Neural cell (in vitro differentiated cells): ENCODE measurements around the gene PBRM1. TPM values are rescaled to one million over a fixed set of nuclear protein-coding genes. Genes with fewer than 3 reads are reported as not detected.

Experiments used
- H2AFZ ChIP-seq: fragments of 200-600, 300-800 bp; sonication (generic), shearing (Covaris generic); 2 replicates; pipeline ENCODE4 v1.6.0; 2014; ENCODE audit warnings: low read depth, mild to moderate bottlenecking, antibody characterized with exemption, low read length, moderate library complexity
- H3F3A ChIP-seq: fragments of 200-600 bp; shearing (Covaris generic); 2 replicates; pipeline ENCODE4 v1.6.1; 2016; ENCODE audit warnings: mild to moderate bottlenecking, moderate library complexity, mixed read lengths, antibody characterized with exemption, low read length; ENCODE audit not compliant: insufficient read depth, poor library complexity, severe bottlenecking
- H3K27ac ChIP-seq: fragments of 200-600, 300-800 bp; sonication (generic), shearing (Covaris generic); 2 replicates; pipeline ENCODE4 v1.5.1; 2014; ENCODE audit warnings: mild to moderate bottlenecking, low read length, moderate library complexity
- H3K27me3 ChIP-seq: fragments of 300-800, 200-600 bp; sonication (generic), shearing (Covaris generic); 2 replicates; pipeline ENCODE4 v1.6.0; 2014; ENCODE audit warnings: mild to moderate bottlenecking, low read depth, low read length, moderate library complexity; ENCODE audit not compliant: insufficient read depth
- H3K36me3 ChIP-seq: fragments of 300-800, 200-600 bp; sonication (generic), shearing (Covaris generic); 2 replicates; pipeline ENCODE4 v1.5.1; 2014; ENCODE audit warnings: mild to moderate bottlenecking, antibody characterized with exemption, low read length, moderate library complexity; ENCODE audit not compliant: insufficient read depth
- H3K4me2 ChIP-seq: fragments of 300-800, 200-600 bp; sonication (generic), shearing (Covaris generic); 2 replicates; pipeline ENCODE4 v1.6.0; 2014; ENCODE audit warnings: mild to moderate bottlenecking, low read length
- H3K4me3 ChIP-seq: fragments of 300-800, 200-600 bp; sonication (generic), shearing (Covaris generic); 2 replicates; pipeline ENCODE4 v1.5.1; 2014; ENCODE audit warnings: mild to moderate bottlenecking, low read length, moderate library complexity
- H3K79me2 ChIP-seq: fragments of 200-600 bp; shearing (Covaris generic); replicated peaks from 2 replicates; pipeline ENCODE4 v1.6.0; 2014; ENCODE audit warnings: mild to moderate bottlenecking, low read length, moderate library complexity; ENCODE audit not compliant: insufficient read depth
- H3K9ac ChIP-seq: fragments of 300-800, 200-600 bp; sonication (generic), shearing (Covaris generic); 2 replicates; pipeline ENCODE4 v1.6.1; 2016; ENCODE audit warnings: mild to moderate bottlenecking, low read length, mixed read lengths
- H3K9me2 ChIP-seq: fragments of 200-600 bp; shearing (Covaris generic); 2 replicates; pipeline ENCODE4 v1.6.1; 2016; ENCODE audit warnings: mild to moderate bottlenecking, low read length, mixed read lengths; ENCODE audit not compliant: insufficient read depth
- H3K9me3 ChIP-seq: fragments of 200-600, 300-800 bp; sonication (generic), shearing (Covaris generic); 2 replicates; pipeline ENCODE4 v1.6.1; 2016; ENCODE audit warnings: mild to moderate bottlenecking, mixed run types, low read length, moderate library complexity, mixed read lengths
- H4K20me1 ChIP-seq: fragments of 200-600 bp; shearing (Covaris generic); 2 replicates; pipeline ENCODE4 v1.6.1; 2016; ENCODE audit warnings: mild to moderate bottlenecking, mixed run types; ENCODE audit not compliant: insufficient read depth
- CTCF ChIP-seq: fragments of 450-650 bp; IDR thresholded peaks from 2 replicates; pipeline ENCODE4 v1.5.1; 2014; ENCODE audit warnings: antibody characterized with exemption, mild to moderate bottlenecking, moderate library complexity; ENCODE audit not compliant: poor library complexity, severe bottlenecking
- EP300 ChIP-seq: fragments of 450-650 bp; conservative IDR thresholded peaks from 2 replicates; pipeline ENCODE4 v1.6.1; 2014; ENCODE audit warnings: antibody characterized with exemption, mild to moderate bottlenecking, moderate library complexity; ENCODE audit not compliant: poor library complexity, severe bottlenecking
- EZH2 ChIP-seq: fragments of 200-600, 300-800 bp; shearing (Covaris generic), sonication (generic); IDR thresholded peaks from 2 replicates; pipeline ENCODE4 v1.6.1; 2014; ENCODE audit warnings: antibody characterized with exemption, low read length, borderline replicate concordance, mild to moderate bottlenecking; ENCODE audit not compliant: insufficient read depth, poor library complexity, severe bottlenecking
- MXI1 ChIP-seq: fragments of 450-650 bp; conservative IDR thresholded peaks from 2 replicates; pipeline ENCODE4 v1.6.1; 2014; ENCODE audit warnings: antibody characterized with exemption, mild to moderate bottlenecking; ENCODE audit not compliant: poor library complexity, severe bottlenecking
- POLR2AphosphoS5 ChIP-seq: IDR thresholded peaks from 2 replicates; pipeline ENCODE4 v1.6.1; 2012
- RAD21 ChIP-seq: fragments of 450-650 bp; conservative IDR thresholded peaks from 2 replicates; pipeline ENCODE4 v1.6.1; 2014; ENCODE audit warnings: antibody characterized with exemption, mild to moderate bottlenecking, moderate library complexity
- REST ChIP-seq: IDR thresholded peaks from 2 replicates; pipeline ENCODE4 v1.6.1; 2012; ENCODE audit warnings: borderline replicate concordance
- SMC3 ChIP-seq: fragments of 450-650 bp; conservative IDR thresholded peaks from 2 replicates; pipeline ENCODE4 v1.6.1; 2014; ENCODE audit warnings: antibody characterized with exemption, mild to moderate bottlenecking, moderate library complexity; ENCODE audit not compliant: poor library complexity
- TAF1 ChIP-seq: IDR thresholded peaks from 2 replicates; pipeline ENCODE4 v1.6.1; 2012; ENCODE audit warnings: low read depth
- polyA plus RNA-seq: library from polyadenylated mRNA; depleted of rRNA; stranded (reverse); fragments of >200 nt; gene quantifications from 2 replicates; pipeline ENCODE4 v1.2.3, GENCODE V29; 2014

The PBRM1 gene
- polyA plus RNA-seq, 1 donor from 2014 or later = 66.6 TPM

- Histone ChIP-seq H4K20me1 (no peaks in the 10 kb centered on the region), H3K36me3 (no peaks in the 10 kb centered on the region), H3F3A (no peaks in the 10 kb centered on the region), H3K27ac (no peak overlapping the region), H3K79me2 (no peaks in the 10 kb centered on the region), H3K4me3 (no peak overlapping the region), H3K9ac (no peak overlapping the region), H3K9me2 (no peaks in the 10 kb centered on the region), H2AFZ (no peak overlapping the region), H3K4me2 (no peak overlapping the region), H3K9me3 (no peaks in the 10 kb centered on the region), H3K27me3 (no peaks in the 10 kb centered on the region)
- no peak for TF ChIP-seq TAF1
- TF ChIP-seq CTCF = no peak
- TF ChIP-seq MXI1 = no peak
These were observed 113.5 kb downstream of the PBRM1 start for GRCh38 chr3:52572221-52572620.

GRCh38 chr3:52570076-52570475, 115.6 kb downstream of the PBRM1 start:
- Histone ChIP-seq H3K36me3 (no peaks in the 10 kb centered on the region), H2AFZ (no peak overlapping the region)

GRCh38 chr3:52568069-52568468, 117.6 kb downstream of the PBRM1 start:
- H3F3A ChIP-seq = no peaks in the 10 kb centered on the region
- no peaks in the 10 kb centered on the region for H3K79me2 ChIP-seq
- no peaks in the 10 kb centered on the region for H3K36me3 ChIP-seq
- no peak for TF ChIP-seq RAD21
- TF ChIP-seq MXI1 = no peak
- no peak for TF ChIP-seq CTCF
- TF ChIP-seq EP300 = no peak
- no peak for TF ChIP-seq EZH2
- no peak for TF ChIP-seq REST
- no peak for TF ChIP-seq TAF1
- no peak for TF ChIP-seq SMC3
- no peak for TF ChIP-seq POLR2AphosphoS5
- no peaks in the 10 kb centered on the region for H3K9me3 ChIP-seq
- no peak overlapping the region for H3K4me3 ChIP-seq
- H3K9ac ChIP-seq = no peak overlapping the region
- H2AFZ ChIP-seq = no peak overlapping the region
- H3K9me2 ChIP-seq = no peaks in the 10 kb centered on the region
- no peaks in the 10 kb centered on the region for H4K20me1 ChIP-seq
- H3K4me2 ChIP-seq = no peak overlapping the region
- no peaks in the 10 kb centered on the region for H3K27me3 ChIP-seq
- no peak overlapping the region for H3K27ac ChIP-seq

More at GRCh38 chr3:52570076-52570475, 115.6 kb downstream of the PBRM1 start:
- no peaks in the 10 kb centered on the region for H3K9me2 ChIP-seq
- H3K9me3 ChIP-seq = no peaks in the 10 kb centered on the region
- H3K27ac ChIP-seq = no peak overlapping the region
- no peaks in the 10 kb centered on the region for H4K20me1 ChIP-seq
- no peak for TF ChIP-seq SMC3
- TF ChIP-seq RAD21 = no peak
- TF ChIP-seq MXI1 = no peak
- H3F3A ChIP-seq = no peaks in the 10 kb centered on the region
- no peak overlapping the region for H3K4me2 ChIP-seq
- H3K9ac ChIP-seq = no peak overlapping the region
- H3K79me2 ChIP-seq = no peaks in the 10 kb centered on the region
- H3K4me3 ChIP-seq = no peak overlapping the region
- H3K27me3 ChIP-seq = no peaks in the 10 kb centered on the region
